GM18519 (cell line): Measurements from ENCODE around the gene ADGRV1.

Experiments used
- ATAC-seq: cut with Tn5 transposase; IDR thresholded peaks from one replicate; pipeline ENCODE4 v1.9.1; 2021; ENCODE audit warnings: mild to moderate bottlenecking, moderate library complexity; ENCODE audit not compliant: unreplicated experiment, low FRiP score

Gene ADGRV1

DNA sequence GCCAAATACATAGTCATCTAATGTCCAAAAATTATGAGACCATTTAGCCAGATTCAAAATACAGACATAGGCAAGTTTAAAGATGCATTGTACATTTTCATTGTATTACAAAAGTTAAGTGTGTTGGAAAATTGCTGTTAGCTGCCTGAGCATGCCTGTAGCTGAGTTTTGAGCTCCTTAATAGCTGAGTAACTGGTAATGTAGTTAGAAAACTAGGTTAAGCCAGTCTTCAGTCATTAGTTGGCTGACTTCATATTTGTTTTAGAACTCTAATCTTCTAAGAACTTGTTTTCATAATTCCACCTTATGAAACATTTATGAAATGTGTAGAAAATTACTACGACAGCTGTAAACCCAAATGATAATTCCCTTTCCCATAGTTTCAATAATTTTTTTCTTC, 531.2 kb downstream of the ADGRV1 start:
- no peak for ATAC-seq

DNA sequence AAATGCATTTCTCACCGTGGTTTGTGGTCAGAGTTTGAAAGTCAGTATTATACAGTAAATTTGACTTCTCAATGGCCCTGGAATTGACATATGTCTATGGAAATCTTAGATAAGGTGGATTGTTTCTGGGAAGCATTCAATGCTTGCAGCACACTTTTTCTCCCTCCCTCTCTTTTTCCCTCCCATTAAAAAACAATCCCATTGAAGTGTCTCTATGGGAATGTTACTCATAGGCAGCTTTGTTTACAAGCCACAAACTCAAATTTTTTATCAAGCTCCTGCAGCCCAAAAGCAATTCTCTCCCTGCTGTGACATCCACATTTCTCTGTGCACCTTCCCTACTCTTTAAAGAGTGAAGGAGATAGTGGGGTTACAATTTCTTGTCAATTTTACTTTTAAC, 532.4 kb downstream of the ADGRV1 start:
- no peak for ATAC-seq

DNA sequence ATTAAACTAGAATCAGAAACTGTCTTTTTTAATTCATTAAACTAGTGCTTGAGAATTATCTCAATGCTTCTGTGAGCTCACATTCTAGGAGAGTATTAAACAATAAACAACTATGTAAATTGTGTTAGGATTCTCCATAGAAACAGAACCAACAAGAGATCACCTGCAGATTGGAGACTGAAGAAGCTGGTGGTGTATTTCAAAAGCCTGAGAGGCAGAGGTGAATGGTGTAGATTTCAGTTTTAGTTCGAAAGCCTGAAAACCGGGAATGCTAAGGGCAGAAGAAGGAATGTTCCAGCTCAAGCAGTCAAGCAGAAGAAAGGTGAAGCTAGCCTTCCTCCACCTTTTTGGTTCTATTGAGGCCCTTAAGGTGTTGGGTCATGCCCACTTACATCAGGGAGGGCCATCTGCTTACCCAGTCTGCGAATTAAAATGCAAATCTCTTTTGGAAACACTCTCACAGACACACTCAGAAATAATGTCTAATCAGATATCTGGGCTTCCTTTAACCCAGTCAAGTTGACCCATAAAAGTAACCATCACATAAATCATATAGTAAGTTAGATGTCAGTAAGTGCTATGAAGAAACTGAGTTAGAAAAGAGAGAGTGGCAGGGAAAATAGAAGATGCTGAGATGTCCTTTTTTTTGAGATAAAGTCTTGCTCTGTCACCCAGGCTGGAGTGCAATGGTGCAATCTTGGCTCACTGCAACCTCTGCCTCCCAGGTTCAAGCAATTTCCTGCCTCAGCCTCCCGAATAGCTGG, 533.1 kb downstream of the ADGRV1 start:
- ATAC-seq: no peak

DNA sequence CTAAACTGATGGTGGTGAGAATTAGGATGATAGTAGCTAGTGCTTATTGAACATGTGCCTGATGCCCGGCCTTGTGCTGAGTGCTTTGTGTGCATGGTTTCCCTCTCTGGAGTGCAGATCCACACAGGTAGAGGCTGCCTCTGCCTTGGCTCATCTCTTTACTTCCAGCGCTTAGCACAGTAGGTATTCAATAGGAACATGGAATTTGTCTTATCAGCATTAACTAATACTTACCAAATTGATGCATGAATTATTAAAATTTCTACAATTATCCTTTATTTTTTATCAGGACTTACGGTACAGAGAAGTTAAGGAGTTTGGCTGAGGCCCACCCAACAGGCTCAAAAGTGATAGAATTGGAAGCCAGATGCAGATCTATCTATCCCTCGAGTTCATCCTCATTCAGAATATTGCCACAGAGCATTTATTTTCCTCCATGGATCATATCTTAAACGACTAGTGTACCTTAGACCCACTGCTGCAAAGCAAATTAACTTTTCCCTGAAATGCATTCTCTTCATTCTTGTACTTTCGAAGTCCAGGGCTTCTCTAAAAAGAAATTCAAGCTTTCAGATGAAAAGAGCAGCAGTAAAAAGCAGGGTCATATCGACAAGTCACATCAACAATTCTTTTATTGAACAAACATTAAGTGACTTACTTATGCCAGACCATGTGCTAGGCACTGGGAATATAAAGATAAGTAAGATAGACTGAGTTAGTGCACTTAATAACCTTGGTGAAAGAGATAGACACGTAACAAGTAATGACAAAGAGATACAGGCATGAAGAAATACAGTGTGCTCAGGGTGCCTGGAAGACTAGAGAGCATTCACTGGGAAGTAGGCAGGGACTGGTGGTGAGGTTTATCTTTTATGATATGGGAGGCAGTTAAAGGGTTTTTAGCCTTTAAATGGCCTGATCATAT, 534.5 kb downstream of the ADGRV1 start:
- no peak for ATAC-seq

DNA sequence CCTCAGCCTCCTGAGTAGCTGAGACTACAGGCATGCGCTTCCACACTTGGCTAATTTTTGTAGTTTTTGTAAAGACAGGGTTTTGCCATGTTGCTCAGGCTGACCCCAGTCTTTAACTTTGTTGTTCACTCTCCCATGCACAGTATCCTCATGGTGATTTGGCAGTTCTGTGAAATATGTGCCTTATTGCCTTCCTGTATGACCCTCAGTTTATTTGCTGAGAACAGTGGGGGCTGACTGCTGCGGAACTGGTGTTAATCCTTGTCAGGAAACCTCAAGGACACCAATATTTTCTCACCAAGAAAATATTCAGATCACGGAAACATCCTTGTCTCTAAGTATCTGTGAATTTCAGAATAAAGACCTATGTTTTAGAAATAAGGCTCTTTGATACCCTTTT, 536.7 kb downstream of the ADGRV1 start:
- ATAC-seq: no peak

DNA sequence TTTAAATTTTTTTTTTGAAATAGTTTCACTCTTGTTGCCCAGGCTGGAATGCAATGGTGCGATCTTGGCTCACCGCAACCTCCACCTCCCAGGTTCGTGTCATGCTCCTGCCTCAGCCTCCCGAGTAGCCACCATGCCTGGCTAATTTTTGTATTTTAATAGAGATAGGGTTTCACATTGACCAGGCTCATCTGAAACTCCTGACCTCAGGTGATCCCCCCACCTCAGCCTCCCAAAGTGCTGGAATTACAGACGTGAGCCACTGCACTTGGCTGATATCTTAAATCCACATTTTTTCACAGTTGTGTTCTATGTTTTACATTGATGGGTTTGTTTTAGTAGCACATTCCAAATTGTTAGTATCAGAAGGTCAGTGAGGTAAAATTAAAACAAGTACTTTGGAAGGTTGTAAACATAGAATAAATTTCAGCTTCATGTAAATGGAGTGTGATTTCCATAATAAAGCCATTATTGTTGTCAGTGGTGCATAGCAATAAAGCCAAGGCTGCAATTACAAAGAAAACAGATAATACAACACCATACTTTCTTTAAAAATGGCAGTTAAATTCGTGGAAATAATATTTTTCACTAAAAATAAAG, 537.3 kb downstream of the ADGRV1 start:
- no peak for ATAC-seq

DNA sequence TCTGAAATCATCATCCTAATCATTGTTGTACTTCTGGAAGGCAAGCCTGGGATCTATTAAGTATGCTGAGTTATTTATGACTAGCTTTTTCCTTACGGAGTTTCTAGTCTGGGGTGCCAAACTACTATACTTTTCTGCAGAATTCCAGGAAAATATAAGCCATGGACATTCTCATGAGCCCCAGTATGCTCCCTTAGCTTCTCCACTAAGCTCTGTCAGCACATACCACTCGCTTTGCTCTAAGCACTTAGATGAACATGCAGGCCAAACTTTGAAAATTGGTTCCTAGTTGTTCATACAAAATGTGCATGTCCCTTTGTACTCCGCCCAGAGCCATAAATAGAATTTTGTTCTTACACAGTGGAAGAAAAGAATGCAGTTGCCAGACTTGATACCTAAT, 539.9 kb downstream of the ADGRV1 start:
- no peak for ATAC-seq

DNA sequence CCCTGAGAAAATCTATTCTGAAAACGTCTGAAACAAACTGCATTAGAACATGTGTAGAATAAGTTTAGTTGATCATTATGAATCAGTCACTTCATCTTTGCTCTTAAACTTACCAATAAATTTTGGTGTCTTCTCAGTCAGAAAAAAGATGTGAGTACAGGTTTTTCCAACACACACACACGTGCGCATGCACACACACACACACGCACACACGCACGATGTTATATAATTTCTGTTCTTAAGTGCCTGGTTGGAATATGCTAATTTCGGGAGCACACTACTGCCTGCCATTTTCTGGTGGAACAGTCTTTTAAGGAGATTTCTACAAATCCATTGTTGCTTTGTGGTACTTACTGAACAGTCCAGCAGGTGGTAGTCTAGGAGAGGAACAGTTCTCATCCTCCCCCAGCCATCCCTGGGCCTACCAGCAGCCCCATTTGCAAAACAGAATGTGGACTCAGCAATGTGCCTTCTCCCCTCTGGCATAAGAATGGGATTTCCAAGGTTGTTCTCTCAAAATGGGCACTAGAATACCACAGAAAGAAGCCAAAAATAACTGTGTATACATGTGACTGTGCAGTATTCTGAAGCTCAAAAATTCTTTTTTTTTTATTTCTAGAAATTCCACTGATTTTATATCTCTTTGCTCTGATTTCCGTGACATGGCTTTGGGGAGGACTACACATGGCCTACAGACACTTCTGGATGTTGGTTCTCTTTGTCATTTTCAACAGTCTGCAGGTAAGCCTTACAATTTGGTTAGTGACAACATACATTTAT, 543.2 kb downstream of the ADGRV1 start:
- peak; percentile 97 for ATAC-seq

DNA sequence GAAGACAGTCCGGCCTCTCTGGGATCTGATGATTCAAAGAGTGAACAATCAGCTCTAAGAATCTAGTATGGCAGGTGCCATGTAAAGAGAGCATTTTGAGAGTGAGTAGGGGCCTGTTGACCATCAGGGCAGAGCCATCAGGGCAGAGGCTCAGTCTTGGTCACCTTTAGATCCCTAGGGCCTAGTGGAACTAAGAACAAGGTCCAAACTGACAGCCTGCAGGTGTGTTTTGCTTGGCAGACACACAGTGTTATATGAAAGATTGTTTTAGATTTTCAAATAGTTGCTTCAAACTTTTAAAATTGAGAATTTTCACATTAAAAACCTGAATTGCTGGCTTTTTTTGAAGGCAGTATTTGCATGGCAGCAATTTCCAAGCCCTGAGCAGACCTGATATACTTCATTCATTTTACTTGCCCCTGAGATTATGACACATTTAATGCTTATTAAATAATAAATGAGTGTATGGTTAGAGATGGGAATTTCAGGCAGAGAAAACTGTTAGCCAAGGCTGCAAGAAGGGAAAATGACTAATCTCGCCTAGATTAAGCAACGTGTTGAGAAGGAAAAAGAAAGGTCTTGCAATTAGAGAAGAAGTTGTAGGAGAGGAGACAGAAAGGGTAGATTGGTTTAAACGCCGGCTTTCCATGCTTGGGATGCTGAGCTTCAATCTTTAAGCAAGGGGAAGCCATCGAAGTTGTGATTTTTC, 544.9 kb downstream of the ADGRV1 start:
- no peak for ATAC-seq

DNA sequence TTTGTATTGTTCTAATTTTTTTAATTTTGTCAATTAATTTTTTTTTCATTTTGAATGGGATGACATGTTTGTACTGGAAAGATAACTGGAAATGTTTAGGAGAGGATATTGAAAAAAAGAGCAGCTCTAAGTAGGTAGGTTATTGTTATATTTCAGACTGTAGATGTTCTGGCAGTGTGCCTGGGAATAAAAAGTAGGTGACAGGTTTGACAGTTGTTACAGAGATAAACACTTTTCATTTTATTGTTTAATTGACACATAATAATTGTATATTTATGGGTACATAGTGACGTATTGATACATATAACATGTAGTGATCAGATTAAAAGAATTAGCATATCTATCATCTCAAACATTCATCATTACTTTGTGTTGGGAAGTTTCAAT, 545.5 kb downstream of the ADGRV1 start:
- no peak for ATAC-seq

DNA sequence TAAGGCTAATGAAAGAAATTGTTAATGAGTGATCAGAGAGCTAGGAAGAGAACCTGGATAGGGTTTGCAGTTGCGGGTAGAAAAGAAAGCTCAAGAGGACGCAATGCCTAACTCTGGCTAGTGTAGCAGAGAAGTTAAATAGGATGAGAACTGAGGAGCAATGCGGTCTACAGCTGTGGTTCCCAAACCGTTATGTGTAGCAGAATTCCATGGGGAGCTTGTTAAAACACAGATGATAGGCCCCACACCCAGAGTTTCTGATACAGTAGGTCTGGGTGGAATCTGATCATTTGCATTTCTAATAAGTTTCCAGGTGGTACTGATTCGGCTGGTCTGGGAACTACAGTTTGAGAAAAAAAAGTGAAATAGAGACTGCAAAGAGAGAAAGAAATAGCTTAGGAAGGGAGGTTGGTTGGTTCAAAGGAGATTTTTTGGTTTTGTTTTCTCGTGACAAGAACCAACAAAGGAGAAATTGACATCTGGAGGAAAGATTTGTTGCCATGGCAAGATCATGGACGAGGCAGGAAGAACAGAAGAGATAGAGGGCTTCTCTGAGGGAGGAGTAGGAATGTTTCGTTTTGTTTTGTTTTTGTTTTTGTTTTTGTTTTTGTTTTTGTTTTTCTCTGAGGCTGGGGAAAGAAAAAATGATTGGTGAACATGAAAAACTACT, 548.4 kb downstream of the ADGRV1 start:
- ATAC-seq: no peak

DNA sequence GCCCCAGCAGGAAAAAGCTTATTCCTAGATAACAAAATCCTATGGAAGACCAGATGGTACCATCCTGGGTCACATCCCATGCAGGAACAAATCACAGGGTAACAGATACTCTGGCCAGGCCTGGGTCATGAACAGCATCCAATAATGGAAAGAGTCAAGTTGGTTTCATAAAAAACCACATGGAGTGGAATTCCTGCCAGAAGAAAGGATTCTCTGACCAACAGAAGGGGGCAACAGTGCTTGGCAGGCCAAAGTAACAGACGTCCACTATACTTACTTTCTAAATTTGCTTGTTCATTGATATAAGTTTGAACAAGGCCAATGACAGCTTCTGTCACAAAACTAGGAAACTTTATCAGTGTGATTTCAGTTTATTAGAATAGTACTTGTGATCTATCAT, 551.0 kb downstream of the ADGRV1 start:
- no peak for ATAC-seq

DNA sequence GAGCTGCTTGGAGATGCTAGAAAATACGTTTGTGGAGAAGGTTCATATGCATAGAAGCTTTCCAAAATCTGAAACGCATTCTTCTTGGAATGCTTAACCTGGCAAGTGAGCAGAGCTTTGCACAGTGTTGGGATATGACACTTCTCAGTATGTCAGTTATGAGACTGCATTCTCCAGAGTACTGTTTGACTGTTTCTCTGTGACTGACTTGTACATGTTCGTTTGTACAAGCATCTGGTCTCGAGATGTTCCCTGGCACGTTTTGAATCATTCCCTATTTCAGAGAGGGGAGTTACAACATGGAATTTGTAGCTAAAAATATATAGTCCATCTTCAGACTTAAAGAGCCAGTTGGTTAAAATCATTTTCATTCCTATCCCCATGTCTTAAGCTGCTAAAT, 552.1 kb downstream of the ADGRV1 start:
- ATAC-seq: no peak

DNA sequence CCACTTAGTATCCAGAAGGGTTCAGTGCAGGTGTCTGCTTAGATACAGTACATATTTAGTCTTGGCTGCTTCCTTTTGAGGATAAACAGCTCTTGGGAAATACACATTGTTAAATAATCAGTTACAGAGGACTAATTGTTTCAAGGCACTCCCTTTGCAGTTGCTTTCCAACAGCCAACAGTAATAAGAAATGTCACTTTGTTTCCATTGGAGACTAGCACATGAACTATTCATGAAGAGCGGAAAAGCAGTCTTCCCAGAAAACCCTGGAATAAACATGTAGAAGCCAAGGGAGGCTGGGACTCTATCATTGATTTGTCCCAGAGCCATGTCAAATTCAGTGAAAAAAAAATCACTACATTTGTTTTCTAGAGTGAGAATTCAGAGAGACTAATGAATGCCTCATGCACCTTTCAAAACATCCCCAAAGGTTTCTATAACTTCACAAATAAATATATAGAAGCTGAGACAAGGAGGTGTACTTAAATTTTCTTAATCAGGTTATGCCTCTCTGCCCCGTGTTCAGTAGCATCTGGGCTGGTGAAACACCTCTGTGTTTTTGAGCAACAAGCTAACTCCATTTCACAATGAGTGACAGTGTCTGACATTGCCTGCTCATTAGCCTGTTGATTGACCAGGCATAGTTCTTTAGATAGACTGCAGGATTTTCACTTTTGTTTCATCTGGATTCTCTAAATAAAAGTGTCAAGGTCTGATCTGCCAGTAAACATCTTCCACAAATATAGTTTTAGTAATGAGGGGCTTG, 553.1 kb downstream of the ADGRV1 start:
- ATAC-seq: no peak

DNA sequence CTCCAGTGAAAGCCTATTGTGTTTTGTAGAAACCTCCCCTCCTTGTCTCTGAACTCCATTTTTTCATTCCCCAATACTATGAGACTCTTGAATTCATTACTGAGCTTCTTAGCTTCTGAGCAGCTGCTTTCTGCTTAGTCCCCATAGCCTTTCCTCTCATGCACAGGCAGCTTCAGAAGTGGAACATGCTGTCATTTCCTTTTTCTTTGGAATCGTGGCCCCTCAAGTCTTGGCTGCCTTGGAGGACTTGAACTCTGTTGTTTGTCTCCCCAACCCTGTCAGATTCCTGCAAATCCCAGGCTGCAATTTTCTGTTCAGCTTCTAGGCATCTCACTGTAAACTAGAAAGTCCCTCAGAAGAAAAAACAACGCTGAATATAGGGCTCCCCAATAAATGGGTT, 556.1 kb downstream of the ADGRV1 start:
- ATAC-seq: no peak

DNA sequence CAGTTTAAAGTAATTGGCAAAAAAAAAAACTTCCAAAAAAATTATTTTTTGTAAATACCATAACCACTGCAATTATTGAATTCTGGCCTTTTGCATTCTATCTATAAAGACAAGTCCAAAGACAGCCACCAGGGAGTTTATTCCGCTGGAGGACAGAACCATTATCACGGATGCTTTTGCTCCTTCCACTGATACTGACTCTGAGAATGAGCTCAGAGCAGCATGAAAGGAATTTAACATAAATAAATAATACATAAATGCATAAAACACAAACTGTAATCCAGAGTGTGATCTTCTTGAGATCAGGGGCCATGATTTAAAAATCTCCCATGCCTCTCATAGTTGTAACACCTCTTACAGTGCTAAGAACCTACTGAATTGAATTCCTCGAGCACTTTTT, 559.8 kb downstream of the ADGRV1 start:
- no peak for ATAC-seq

DNA sequence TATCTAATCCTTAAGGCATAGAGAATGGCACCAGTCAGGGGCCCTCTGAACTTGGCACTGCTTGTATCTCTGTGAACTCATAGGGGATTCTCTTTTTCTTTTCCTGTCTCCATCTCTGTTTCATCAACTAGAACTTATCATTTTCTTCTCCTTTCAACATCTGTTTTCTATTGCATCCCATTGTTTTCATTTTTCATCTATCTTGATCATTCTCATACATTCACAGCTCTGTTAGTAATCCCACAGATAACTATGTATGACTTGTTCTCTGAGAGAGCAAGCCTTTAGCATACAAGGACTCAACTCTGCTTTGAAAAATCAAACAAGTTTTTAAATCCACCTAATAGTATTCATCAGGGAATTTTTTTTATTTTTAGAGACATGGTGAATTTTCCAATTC, 560.2 kb downstream of the ADGRV1 start:
- ATAC-seq: no peak

DNA sequence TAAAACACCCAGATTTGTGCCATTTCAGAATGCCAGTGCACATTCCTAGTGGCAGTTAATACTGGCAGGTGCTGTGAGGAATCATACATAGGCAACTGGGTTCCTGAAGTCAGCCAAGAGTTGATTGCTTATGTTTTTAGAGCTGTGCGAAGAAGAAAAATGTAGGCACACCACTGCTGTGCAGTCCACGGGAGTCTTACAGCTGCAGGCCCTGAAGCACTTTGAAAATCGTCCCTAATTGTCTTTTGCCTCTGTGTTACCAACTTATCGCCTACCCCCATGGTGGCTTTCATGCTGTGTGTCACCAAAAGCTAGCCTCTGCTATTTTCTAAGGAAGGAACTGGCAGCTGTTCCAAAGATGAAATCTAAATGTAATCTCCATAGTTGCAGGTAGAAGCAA, 560.6 kb downstream of the ADGRV1 start:
- ATAC-seq: no peak
